Suprapubic skin (tissue), 4 donors: ENCODE measurements around the gene ZNF175. TPM values are rescaled to one million over a fixed set of nuclear protein-coding genes. Genes with fewer than 3 reads are reported as not detected.

Source experiments
- DNase-seq, 2 donors: peaks; one replicate each; pipeline ENCODE4 v3.0.0-alpha.2; 2019; ENCODE audit warnings: low spot score in 2 of 2
- H3K27ac ChIP-seq: fragments of 200-600 bp; sonication (generic); one replicate; pipeline ENCODE4 v1.5.1; 2019
- H3K27me3 ChIP-seq: fragments of 200-600 bp; sonication (generic); one replicate; pipeline ENCODE4 v1.5.1; 2019
- H3K36me3 ChIP-seq: fragments of 200-600 bp; sonication (generic); one replicate; pipeline ENCODE4 v1.5.1; 2019
- H3K4me1 ChIP-seq: fragments of 200-600 bp; sonication (generic); one replicate; pipeline ENCODE4 v1.5.1; 2019
- H3K4me3 ChIP-seq: fragments of 200-600 bp; sonication (generic); one replicate; pipeline ENCODE4 v1.5.1; 2019; ENCODE audit warnings: mild to moderate bottlenecking
- H3K9me3 ChIP-seq: fragments of 200-600 bp; sonication (generic); one replicate; pipeline ENCODE4 v1.5.1; 2019
- EP300 ChIP-seq: sonication (generic); formaldehyde crosslinking; IDR thresholded peaks from one replicate; pipeline ENCODE4 v1.6.1; 2017; ENCODE audit warnings: antibody characterized with exemption
- POLR2A ChIP-seq, 2 donors: fragments of 450-650 bp; IDR thresholded peaks; one replicate each; pipeline ENCODE4 v1.6.1; 2017; ENCODE audit warnings: antibody characterized with exemption in 2 of 2, mild to moderate bottlenecking in 2 of 2, moderate library complexity in 2 of 2
- POLR2AphosphoS5 ChIP-seq, 3 donors: sonication (generic); formaldehyde crosslinking; IDR thresholded peaks; one replicate each; pipeline ENCODE4 v1.6.1; 2017; ENCODE audit warnings: antibody characterized with exemption in 3 of 3
- WGBS: methylation state at CpG from one replicate; pipeline ENCODE4 v1.1.5; 2018; 5-methylcytosine and 5-hydroxymethylcytosine counted together
- total RNA-seq, 4 donors: library from RNA; depleted of rRNA; stranded (reverse); fragments of >200 nt; gene quantifications; one replicate each; pipeline ENCODE4 v1.1.0, GENCODE V29; 2016
- TF ChIP-seq, protein P1 (sequence below), 2 donors: fragments of 200-600 bp in 1 of 2; fragments of 450-650 bp in 1 of 2; sonication (generic) in 1 of 2; IDR thresholded peaks; one replicate each; pipeline ENCODE4 v1.5.1; 2016 to 2019; ENCODE audit warnings: antibody characterized with exemption in 2 of 2, mild to moderate bottlenecking in 1 of 2, moderate library complexity in 1 of 2

Gene ZNF175
- total RNA-seq, 4 donors from 2014 or later, result 2.0 to 12.1 (median 5.1) TPM

DNA sequence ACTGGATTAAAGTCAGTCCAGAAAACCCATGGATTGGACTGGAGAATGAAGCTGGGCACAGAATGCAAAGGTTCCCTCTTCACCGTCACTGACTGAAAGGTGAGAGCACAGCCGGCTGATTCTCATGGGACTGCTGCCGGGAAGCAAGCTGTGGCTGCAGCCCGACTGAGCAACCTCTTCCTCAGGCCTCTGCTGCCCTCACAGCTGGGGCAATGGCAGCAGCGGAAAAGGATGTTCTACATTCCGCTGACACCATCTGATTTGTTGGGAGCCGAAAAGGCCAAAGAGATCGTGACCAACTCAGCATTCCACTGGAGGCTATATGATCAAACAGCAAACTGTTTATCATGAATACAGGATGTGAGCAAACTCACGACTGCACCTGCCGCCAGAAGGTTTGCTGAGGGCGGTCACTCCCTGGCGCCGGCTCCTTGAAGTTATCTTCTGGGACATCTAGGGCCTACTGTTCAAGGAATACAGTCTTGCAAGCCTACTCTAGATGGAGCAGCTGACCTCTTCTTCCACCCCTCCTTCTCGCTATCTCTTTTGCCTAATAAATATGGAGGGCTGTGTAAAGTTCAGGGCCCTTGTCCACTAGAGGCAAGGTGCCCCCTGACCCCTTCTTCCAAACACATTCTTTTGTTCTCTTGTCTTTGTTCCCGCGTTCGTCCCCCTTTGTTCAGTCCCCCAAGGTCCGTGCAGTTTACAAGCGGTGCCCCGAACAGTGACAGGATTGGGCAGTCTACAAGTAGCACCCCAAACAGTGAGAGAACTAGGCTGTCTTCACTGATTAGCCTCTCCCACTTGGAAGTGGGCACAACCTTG is 20.0 kb upstream of the ZNF175 start:
- WGBS, result 85% methylated on average over 20 of the region's 20 CpGs
- peaks cover 31% of the 10 kb centered on the region for H3K27me3 ChIP-seq
- TF ChIP-seq POLR2A (IDR thresholded peaks at IDR 0.05), result no peak
- TF ChIP-seq POLR2AphosphoS5 (IDR thresholded peaks at IDR 0.05), result no peak
- TF ChIP-seq, protein P1, sequence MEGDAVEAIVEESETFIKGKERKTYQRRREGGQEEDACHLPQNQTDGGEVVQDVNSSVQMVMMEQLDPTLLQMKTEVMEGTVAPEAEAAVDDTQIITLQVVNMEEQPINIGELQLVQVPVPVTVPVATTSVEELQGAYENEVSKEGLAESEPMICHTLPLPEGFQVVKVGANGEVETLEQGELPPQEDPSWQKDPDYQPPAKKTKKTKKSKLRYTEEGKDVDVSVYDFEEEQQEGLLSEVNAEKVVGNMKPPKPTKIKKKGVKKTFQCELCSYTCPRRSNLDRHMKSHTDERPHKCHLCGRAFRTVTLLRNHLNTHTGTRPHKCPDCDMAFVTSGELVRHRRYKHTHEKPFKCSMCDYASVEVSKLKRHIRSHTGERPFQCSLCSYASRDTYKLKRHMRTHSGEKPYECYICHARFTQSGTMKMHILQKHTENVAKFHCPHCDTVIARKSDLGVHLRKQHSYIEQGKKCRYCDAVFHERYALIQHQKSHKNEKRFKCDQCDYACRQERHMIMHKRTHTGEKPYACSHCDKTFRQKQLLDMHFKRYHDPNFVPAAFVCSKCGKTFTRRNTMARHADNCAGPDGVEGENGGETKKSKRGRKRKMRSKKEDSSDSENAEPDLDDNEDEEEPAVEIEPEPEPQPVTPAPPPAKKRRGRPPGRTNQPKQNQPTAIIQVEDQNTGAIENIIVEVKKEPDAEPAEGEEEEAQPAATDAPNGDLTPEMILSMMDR (IDR thresholded peaks at IDR 0.05), result no peak
- no peak for TF ChIP-seq EP300

DNA sequence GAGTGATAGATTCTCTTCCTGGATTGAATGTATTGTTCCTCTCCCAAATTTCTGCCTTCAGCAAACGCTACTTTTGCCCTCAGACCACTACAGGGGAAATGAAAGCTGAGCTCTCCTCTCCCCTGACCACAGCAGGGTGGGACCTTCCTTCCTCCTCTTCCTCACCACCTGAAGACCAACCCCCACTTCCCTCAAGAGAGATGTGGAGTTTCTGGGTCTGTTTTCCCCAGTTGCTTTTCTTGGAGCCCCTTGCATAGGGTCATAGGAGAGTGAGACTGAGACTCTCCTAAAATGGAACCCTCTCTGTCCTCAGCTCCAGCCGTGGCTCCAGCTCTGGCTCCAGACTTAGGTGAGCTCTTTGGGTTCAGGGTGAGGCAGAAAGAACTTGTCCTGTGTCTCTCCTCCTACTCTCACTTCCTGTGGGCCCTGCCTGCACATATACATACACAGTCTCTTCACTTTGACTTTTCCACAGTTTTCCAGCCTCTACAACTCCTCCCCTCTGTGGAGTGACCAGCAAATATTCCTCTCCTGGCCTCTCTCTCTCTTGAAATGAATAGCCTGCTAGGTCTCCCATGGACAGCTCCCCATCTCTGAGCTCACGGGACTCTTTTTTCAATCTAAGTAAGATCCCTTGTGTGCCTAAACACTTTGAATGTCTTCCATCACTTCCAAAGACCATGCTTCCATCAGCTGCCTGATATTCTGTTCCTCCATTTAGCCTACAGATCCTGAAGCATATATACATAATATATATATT is 19.2 kb upstream of the ZNF175 start:
- Histone ChIP-seq H3K36me3 (no peaks in the 10 kb centered on the region), H3K4me1 (no peaks in the 10 kb centered on the region), H3K27me3 (peaks cover 37% of the 10 kb centered on the region), H3K27ac (no peak overlapping the region), H3K4me3 (no peak overlapping the region), H3K9me3 (no peaks in the 10 kb centered on the region)
- WGBS, result 57% methylated on average over 3 of the region's 3 CpGs
- DNase-seq, result no peak
- TF ChIP-seq POLR2A (IDR thresholded peaks at IDR 0.05) (no peak), EP300 (no peak), POLR2AphosphoS5 (IDR thresholded peaks at IDR 0.05) (no peak)
- TF ChIP-seq, protein P1 (IDR thresholded peaks at IDR 0.05), result no peak

More for the DNA sequence above, 20.0 kb upstream of the ZNF175 start:
- no peak for DNase-seq
- Histone ChIP-seq H3K27ac (no peak overlapping the region), H3K4me3 (no peak overlapping the region), H3K9me3 (no peaks in the 10 kb centered on the region), H3K4me1 (no peaks in the 10 kb centered on the region), H3K36me3 (no peaks in the 10 kb centered on the region)

DNA sequence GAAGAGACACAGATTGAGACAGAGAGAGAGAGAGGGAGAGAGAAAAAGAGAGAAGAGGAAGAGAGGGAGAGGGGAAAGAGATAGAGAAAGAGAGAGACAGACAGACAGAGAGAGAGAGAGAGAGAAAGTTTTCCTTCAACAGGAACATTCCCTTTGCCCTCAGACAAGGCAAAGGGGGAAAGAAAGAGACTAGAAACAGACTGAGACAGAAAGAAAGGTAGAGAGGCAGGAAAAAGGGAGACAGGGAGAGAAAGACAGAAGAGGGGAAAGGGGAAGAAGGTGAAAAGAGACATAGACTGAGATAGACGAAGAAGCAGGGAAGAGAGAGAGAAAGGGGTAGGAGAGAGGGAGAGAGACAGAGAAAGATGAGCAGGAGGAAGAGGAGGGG is 18.5 kb upstream of the ZNF175 start:
- 20% methylated on average over 1 of the region's 1 CpG for WGBS

DNA sequence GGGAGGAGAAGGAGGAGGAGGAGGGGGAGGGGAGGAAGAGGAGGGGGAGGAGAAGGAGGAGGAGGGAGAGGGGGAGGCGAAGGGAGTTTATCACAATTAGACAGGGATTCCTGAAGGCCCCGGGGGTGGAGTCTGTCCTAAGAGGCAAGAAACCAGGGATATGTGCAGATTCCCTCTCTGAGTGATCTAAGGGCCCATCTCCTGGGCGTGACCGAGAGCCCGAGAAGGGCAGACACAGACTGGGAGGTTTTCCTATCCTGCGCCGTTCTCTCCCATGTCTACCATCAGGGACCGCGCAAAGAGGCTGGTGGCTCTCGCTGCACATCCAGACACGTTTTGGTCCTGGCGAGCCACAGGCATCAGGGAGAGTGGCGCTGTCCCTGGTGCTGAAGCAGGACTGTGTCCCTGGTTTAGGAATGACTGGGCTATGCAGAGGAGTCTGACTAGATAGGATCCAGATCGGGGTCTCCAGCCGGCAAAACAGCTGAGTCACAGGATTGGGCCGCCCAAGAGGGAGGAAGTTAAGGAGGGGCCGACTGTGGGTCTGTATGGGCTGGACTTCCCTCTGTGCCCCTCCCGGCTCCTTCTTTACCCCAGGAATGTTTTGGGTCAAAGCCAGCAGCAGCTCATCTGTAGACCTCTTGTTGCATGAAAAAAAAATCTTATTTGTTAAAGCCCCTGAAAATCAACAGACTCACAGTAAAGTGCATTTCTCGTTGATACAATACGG is 17.9 kb upstream of the ZNF175 start:
- Histone ChIP-seq H3K36me3 (no peaks in the 10 kb centered on the region), H3K4me1 (no peaks in the 10 kb centered on the region), H3K27ac (no peak overlapping the region), H3K9me3 (no peaks in the 10 kb centered on the region), H3K4me3 (no peak overlapping the region), H3K27me3 (peaks cover 29% of the 10 kb centered on the region)
- WGBS, result 14% methylated on average over 12 of the region's 20 CpGs
- no peak for DNase-seq
- TF ChIP-seq EP300 (no peak), POLR2AphosphoS5 (IDR thresholded peaks at IDR 0.05) (no peak), POLR2A (IDR thresholded peaks at IDR 0.05) (no peak)
- TF ChIP-seq, protein P1 (IDR thresholded peaks at IDR 0.05), result no peak

More for the DNA sequence above, 18.5 kb upstream of the ZNF175 start:
- H3K27me3 ChIP-seq, result peaks cover 34% of the 10 kb centered on the region
- no peak for DNase-seq
- no peak overlapping the region for H3K4me3 ChIP-seq
- no peaks in the 10 kb centered on the region for H3K9me3 ChIP-seq
- H3K4me1 ChIP-seq, result no peaks in the 10 kb centered on the region
- H3K36me3 ChIP-seq, result no peaks in the 10 kb centered on the region
- TF ChIP-seq EP300 (no peak), POLR2AphosphoS5 (IDR thresholded peaks at IDR 0.05) (no peak), POLR2A (IDR thresholded peaks at IDR 0.05) (no peak)
- TF ChIP-seq, protein P1 (IDR thresholded peaks at IDR 0.05), result no peak
- no peak overlapping the region for H3K27ac ChIP-seq
